SK-N-MC (cell line): ENCODE results near the gene FZD2.

Source experiments
- EZH2 ChIP-seq: fragments of 200-600 bp; sonication (generic); IDR thresholded peaks from one replicate; pipeline ENCODE4 v1.6.1; 2017; ENCODE audit warnings: antibody characterized with exemption
- POLR2AphosphoS5 ChIP-seq: IDR thresholded peaks from 2 replicates; pipeline ENCODE4 v1.6.1; 2012; ENCODE audit warnings: mild to moderate bottlenecking, low read depth, low read length, borderline replicate concordance

GRCh38 chr17:44529864-44530263 is 27.4 kb upstream of the FZD2 start:
- no peak for TF ChIP-seq EZH2
- no peak for TF ChIP-seq POLR2AphosphoS5
